H9 (cell line): ENCODE data around the gene KCNH1. TPM values are rescaled to one million over a fixed set of nuclear protein-coding genes. Genes with fewer than 3 reads are reported as not detected.

Experiments
- DNase-seq: peaks from one replicate; pipeline ENCODE4 v3.0.0-alpha.2; 2017
- H2AFZ ChIP-seq: one replicate; pipeline ENCODE4 v1.6.1; 2013; ENCODE audit warnings: mild to moderate bottlenecking, low read length, control low read depth, moderate library complexity
- H2AK5ac ChIP-seq: 2 replicates; pipeline ENCODE4 v1.6.1; 2013; ENCODE audit warnings: low read length, control low read depth, mixed read lengths; ENCODE audit not compliant: insufficient read length
- H2BK120ac ChIP-seq: one replicate; pipeline ENCODE4 v1.6.1; 2013; ENCODE audit warnings: low read depth, mild to moderate bottlenecking, low read length, control low read depth, inconsistent platforms; ENCODE audit not compliant: poor library complexity, severe bottlenecking
- H2BK12ac ChIP-seq: 2 replicates; pipeline ENCODE4 v1.6.1; 2013; ENCODE audit warnings: low read length, control low read depth, mixed read lengths, low read depth; ENCODE audit not compliant: insufficient read length
- H2BK15ac ChIP-seq: 2 replicates; pipeline ENCODE4 v1.6.1; 2013; ENCODE audit warnings: low read depth, low read length, control low read depth
- H2BK20ac ChIP-seq: one replicate; pipeline ENCODE4 v1.6.1; 2013; ENCODE audit warnings: low read depth, mild to moderate bottlenecking, low read length, control low read depth, inconsistent platforms; ENCODE audit not compliant: poor library complexity, severe bottlenecking
- H2BK5ac ChIP-seq: 2 replicates; pipeline ENCODE4 v1.6.1; 2013; ENCODE audit warnings: low read length, control low read depth, mixed read lengths; ENCODE audit not compliant: insufficient read length
- H3K14ac ChIP-seq: 2 replicates; pipeline ENCODE4 v1.6.1; 2013; ENCODE audit warnings: low read length, control low read depth; ENCODE audit not compliant: insufficient read depth
- H3K18ac ChIP-seq: 2 replicates; pipeline ENCODE4 v1.6.1; 2013; ENCODE audit warnings: low read depth, mild to moderate bottlenecking, mixed read lengths, low read length, control low read depth; ENCODE audit not compliant: insufficient read length
- H3K23ac ChIP-seq: 2 replicates; pipeline ENCODE4 v1.6.1; 2013; ENCODE audit warnings: low read length, control low read depth, mixed read lengths, low read depth; ENCODE audit not compliant: insufficient read length
- H3K23me2 ChIP-seq: 2 replicates; pipeline ENCODE4 v1.6.1; 2013; ENCODE audit warnings: low read depth, mild to moderate bottlenecking, mixed read lengths, low read length, control low read depth; ENCODE audit not compliant: insufficient read length, poor library complexity, severe bottlenecking
- H3K27ac ChIP-seq: 2 replicates; pipeline ENCODE4 v1.5.1; 2013; ENCODE audit warnings: low read length, control low read depth, mixed read lengths, low read depth; ENCODE audit not compliant: insufficient read length
- H3K27me3 ChIP-seq: 2 replicates; pipeline ENCODE4 v1.6.1; 2013; ENCODE audit warnings: low read length, control low read depth, inconsistent platforms; ENCODE audit not compliant: insufficient read depth
- H3K4ac ChIP-seq: 2 replicates; pipeline ENCODE4 v1.6.1; 2013; ENCODE audit warnings: low read depth, mild to moderate bottlenecking, control low read depth, inconsistent platforms, low read length, moderate library complexity
- H3K4me1 ChIP-seq: 2 replicates; pipeline ENCODE4 v1.6.1; 2013; ENCODE audit warnings: low read length, control low read depth, inconsistent platforms; ENCODE audit not compliant: insufficient read depth
- H3K4me2 ChIP-seq: 2 replicates; pipeline ENCODE4 v1.6.1; 2013; ENCODE audit warnings: low read length, control low read depth, mixed read lengths; ENCODE audit not compliant: insufficient read length, insufficient read depth
- H3K56ac ChIP-seq: 2 replicates; pipeline ENCODE4 v1.6.1; 2013; ENCODE audit warnings: low read depth, mild to moderate bottlenecking, mixed read lengths, low read length, control low read depth; ENCODE audit not compliant: insufficient read length
- H3K79me1 ChIP-seq: 2 replicates; pipeline ENCODE4 v1.6.1; 2013; ENCODE audit warnings: low read depth, mild to moderate bottlenecking, moderate library complexity, low read length, control low read depth, inconsistent platforms; ENCODE audit not compliant: insufficient read depth, poor library complexity, severe bottlenecking
- H3K79me2 ChIP-seq: 2 replicates; pipeline ENCODE4 v1.6.1; 2013; ENCODE audit warnings: low read length, control low read depth, inconsistent platforms; ENCODE audit not compliant: insufficient read depth
- H3K9ac ChIP-seq: 2 replicates; pipeline ENCODE4 v1.6.1; 2013; ENCODE audit warnings: low read length, control low read depth, mixed read lengths; ENCODE audit not compliant: insufficient read length; ENCODE audit errors: extremely low read depth
- H3K9me3 ChIP-seq: one replicate; pipeline ENCODE4 v1.6.1; 2013; ENCODE audit warnings: low read depth, low read length, inconsistent platforms; ENCODE audit not compliant: control insufficient read depth
- H3T11ph ChIP-seq: one replicate; pipeline ENCODE4 v1.6.1; 2013; ENCODE audit warnings: mild to moderate bottlenecking, low read length, control low read depth, inconsistent platforms
- H4K20me1 ChIP-seq: one replicate; pipeline ENCODE4 v1.6.1; 2013; ENCODE audit not compliant: control insufficient read depth, insufficient read length, insufficient read depth
- H4K5ac ChIP-seq: 2 replicates; pipeline ENCODE4 v1.6.1; 2013; ENCODE audit warnings: low read depth, mild to moderate bottlenecking, mixed read lengths, low read length, control low read depth; ENCODE audit not compliant: insufficient read length
- H4K8ac ChIP-seq: replicated peaks from 2 replicates; pipeline ENCODE4 v1.6.1; 2013; ENCODE audit warnings: low read length, control low read depth, mixed read lengths, low read depth; ENCODE audit not compliant: insufficient read length
- H4K91ac ChIP-seq: 2 replicates; pipeline ENCODE4 v1.6.1; 2013; ENCODE audit warnings: low read depth, mild to moderate bottlenecking, moderate library complexity, mixed read lengths, low read length, control low read depth; ENCODE audit not compliant: insufficient read length
- H3K27ac Mint-ChIP-seq, 3 experiments: 2 replicates in 2 of 3; 3 replicates in 1 of 3; pipeline ENCODE4 v1.8.0; 2020 to 2021; ENCODE audit warnings: mixed read lengths in 3 of 3, mild to moderate bottlenecking in 1 of 3, moderate library complexity in 1 of 3
- H3K27me3 Mint-ChIP-seq: 2 replicates; pipeline ENCODE4 v1.8.0; 2021; ENCODE audit warnings: low read depth, mild to moderate bottlenecking, moderate library complexity, mixed read lengths
- H3K36me3 Mint-ChIP-seq, 3 experiments: 2 replicates in 2 of 3; 3 replicates in 1 of 3; pipeline ENCODE4 v1.8.0; 2020 to 2021; ENCODE audit warnings: low read depth in 3 of 3, mixed read lengths in 3 of 3; ENCODE audit not compliant: insufficient read depth in 1 of 3
- H3K4me1 Mint-ChIP-seq, 2 experiments: 2 replicates each; pipeline ENCODE4 v1.8.0; 2020; ENCODE audit warnings: mixed read lengths in 2 of 2
- H3K4me3 Mint-ChIP-seq, 2 experiments: 2 replicates in 1 of 2; 3 replicates in 1 of 2; pipeline ENCODE4 v1.8.0; 2020 to 2021; ENCODE audit warnings: mild to moderate bottlenecking in 2 of 2, mixed read lengths in 2 of 2, moderate library complexity in 1 of 2
- H3K9me3 Mint-ChIP-seq, 2 experiments: 2 replicates in 1 of 2; 3 replicates in 1 of 2; pipeline ENCODE4 v1.8.0; 2020; ENCODE audit warnings: mild to moderate bottlenecking in 2 of 2, mixed read lengths in 2 of 2, moderate library complexity in 1 of 2
- WGBS: extraction: QIAGEN DNeasy Blood & Tissue Kit; methylation state at CpG from one replicate; pipeline ENCODE4 v1.1.7; 2013; ENCODE audit warnings: missing lambda C conversion rate, low lambda C conversion rate, mixed read lengths; ENCODE audit not compliant: insufficient read length; ENCODE audit errors: extremely low coverage; 5-methylcytosine and 5-hydroxymethylcytosine counted together
- total RNA-seq: library from RNA; stranded (reverse); gene quantifications from 2 replicates; pipeline ENCODE4 v1.2.1, GENCODE V29; 2021
- TF ChIP-seq, protein P1 (sequence below): fragments of 200-600 bp; sonication (generic); conservative IDR thresholded peaks from 3 replicates; pipeline ENCODE4 v1.8.0; 2021; ENCODE audit warnings: antibody characterized with exemption, mild to moderate bottlenecking

KCNH1 gene
- total RNA-seq, 1 experiment from 2014 or later: 0.11 TPM

DNA sequence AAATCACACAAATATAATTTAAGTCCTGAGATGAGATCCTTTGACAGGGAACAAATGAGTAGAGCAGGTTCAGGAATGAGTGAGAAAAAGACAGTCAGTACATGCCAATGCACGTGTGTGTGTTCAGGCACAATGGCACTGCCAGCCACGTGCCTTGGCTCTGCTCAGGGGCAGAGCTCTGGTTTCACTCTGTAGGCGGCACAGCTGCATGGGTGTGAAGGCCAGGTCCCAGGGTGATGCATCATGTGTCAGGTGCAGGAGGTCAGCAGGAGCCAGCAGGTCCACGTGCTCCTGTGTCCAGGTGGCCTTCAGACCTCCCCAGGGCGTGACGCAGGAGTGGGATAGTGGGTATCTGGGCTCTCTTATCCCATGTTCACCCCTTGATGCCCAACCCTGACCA is 386.1 kb downstream of the KCNH1 start:
- Histone ChIP-seq H3K4me1 (no peaks in the 10 kb centered on the region), H2BK15ac (no peak overlapping the region), H2BK5ac (no peak overlapping the region), H2AK5ac (no peak overlapping the region), H4K8ac (no peak overlapping the region), H2BK20ac (no peak overlapping the region), H2AFZ (no peak overlapping the region), H3K27me3 (no peaks in the 10 kb centered on the region), H3K23ac (no peak overlapping the region), H4K20me1 (no peaks in the 10 kb centered on the region), H4K91ac (no peak overlapping the region), H3K27ac (no peak overlapping the region), H3K18ac (no peak overlapping the region), H3K14ac (no peak overlapping the region), H3T11ph (no peak overlapping the region), H3K4ac (no peak overlapping the region), H2BK120ac (no peak overlapping the region), H4K5ac (no peak overlapping the region), H3K9me3 (no peaks in the 10 kb centered on the region), H3K23me2 (no peaks in the 10 kb centered on the region), H3K56ac (no peak overlapping the region), H2BK12ac (no peak overlapping the region), H3K9ac (no peak overlapping the region), H3K79me1 (no peaks in the 10 kb centered on the region), H3K4me2 (no peak overlapping the region), H3K79me2 (no peaks in the 10 kb centered on the region)
- TF ChIP-seq, protein P1, sequence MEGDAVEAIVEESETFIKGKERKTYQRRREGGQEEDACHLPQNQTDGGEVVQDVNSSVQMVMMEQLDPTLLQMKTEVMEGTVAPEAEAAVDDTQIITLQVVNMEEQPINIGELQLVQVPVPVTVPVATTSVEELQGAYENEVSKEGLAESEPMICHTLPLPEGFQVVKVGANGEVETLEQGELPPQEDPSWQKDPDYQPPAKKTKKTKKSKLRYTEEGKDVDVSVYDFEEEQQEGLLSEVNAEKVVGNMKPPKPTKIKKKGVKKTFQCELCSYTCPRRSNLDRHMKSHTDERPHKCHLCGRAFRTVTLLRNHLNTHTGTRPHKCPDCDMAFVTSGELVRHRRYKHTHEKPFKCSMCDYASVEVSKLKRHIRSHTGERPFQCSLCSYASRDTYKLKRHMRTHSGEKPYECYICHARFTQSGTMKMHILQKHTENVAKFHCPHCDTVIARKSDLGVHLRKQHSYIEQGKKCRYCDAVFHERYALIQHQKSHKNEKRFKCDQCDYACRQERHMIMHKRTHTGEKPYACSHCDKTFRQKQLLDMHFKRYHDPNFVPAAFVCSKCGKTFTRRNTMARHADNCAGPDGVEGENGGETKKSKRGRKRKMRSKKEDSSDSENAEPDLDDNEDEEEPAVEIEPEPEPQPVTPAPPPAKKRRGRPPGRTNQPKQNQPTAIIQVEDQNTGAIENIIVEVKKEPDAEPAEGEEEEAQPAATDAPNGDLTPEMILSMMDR: no peak
- H3K4me1 Mint-ChIP-seq: no peaks in the 10 kb centered on the region
- H3K4me3 Mint-ChIP-seq: no peak overlapping the region
- H3K36me3 Mint-ChIP-seq: no peaks in the 10 kb centered on the region
- no peak for DNase-seq
- H3K27ac Mint-ChIP-seq: no peak overlapping the region
- no peaks in the 10 kb centered on the region for H3K9me3 Mint-ChIP-seq
- WGBS: no CpG with 5 or more reads among the region's 6 CpGs
- peaks cover 2% of the 10 kb centered on the region; the same call in 1 of the 2 replicates for H3K27me3 Mint-ChIP-seq
